Mucosa of rectum (tissue), 2 donors: ENCODE data around the gene RASIP1.
"Not testable (repeated sequence)": the region's sequence is repeated elsewhere in the genome, so short reads cannot be mapped to it uniquely, and the experiment has no call there.

Experiments used
- H3K27ac ChIP-seq, 2 donors: one replicate each; pipeline ENCODE4 v1.7.0; 2013; ENCODE audit warnings: inconsistent platforms in 2 of 2, low read depth in 2 of 2, low read length in 2 of 2
- H3K27me3 ChIP-seq, 2 donors: one replicate each; pipeline ENCODE4 v1.7.0; 2013; ENCODE audit warnings: low read length in 2 of 2; ENCODE audit not compliant: control insufficient read depth in 2 of 2, insufficient read depth in 2 of 2
- H3K36me3 ChIP-seq, 2 donors: one replicate each; pipeline ENCODE4 v1.7.0; 2013; ENCODE audit warnings: low read length in 2 of 2; ENCODE audit not compliant: control insufficient read depth in 2 of 2, insufficient read depth in 2 of 2
- H3K4me1 ChIP-seq, 2 donors: one replicate each; pipeline ENCODE4 v1.7.0; 2013; ENCODE audit warnings: low read length in 2 of 2, mild to moderate bottlenecking in 1 of 2; ENCODE audit not compliant: control insufficient read depth in 2 of 2, insufficient read depth in 2 of 2
- H3K4me3 ChIP-seq, 2 donors: one replicate each; pipeline ENCODE4 v1.7.0; 2013; ENCODE audit warnings: low read length in 2 of 2
- H3K9ac ChIP-seq, 2 donors: one replicate each; pipeline ENCODE4 v1.7.0; 2013; ENCODE audit warnings: low read length in 2 of 2, low read depth in 1 of 2, mild to moderate bottlenecking in 1 of 2
- H3K9me3 ChIP-seq, 2 donors: one replicate each; pipeline ENCODE4 v1.7.0; 2013; ENCODE audit warnings: low read length in 2 of 2; ENCODE audit not compliant: control insufficient read depth in 2 of 2
- donor health status: healthy.
- donor health status: Normal muscosa, but diverticular disease.

The RASIP1 gene

DNA sequence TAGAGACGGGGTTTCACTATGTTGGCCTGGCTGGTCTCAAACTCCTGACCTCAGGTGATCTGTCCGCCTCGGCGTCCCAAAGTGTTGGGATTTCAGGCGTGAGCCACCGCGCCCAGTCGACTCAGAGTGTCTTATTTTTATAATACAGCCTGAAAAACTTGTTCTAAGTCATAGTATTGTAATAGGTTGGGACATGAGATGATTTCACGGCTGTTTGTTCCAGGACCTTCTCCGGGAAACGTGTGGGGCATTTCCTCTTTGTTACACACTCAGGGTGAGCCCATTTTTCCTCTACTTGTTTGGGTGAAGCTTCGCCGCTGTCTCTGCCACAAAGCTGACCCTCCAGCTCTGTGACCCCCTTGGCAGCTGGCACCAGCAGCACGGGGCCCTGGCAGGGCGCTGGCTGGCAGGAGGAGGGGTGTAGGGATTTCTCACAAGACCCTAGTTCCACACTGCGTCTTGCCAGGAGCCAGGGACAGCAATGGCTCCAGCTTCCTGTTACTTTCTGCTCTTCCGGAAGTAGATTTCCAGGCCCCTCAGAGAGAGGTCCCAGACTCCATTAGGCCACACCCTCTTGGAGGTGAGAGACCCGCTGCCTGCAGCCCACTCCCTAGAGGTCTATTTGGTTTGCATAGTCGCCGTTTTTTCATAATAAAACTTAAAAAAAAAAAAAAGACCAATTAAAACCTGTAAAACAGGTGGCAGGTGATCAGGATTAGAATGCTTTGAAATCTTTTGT lies 30.5 kb upstream of the RASIP1 start:
- Histone ChIP-seq H3K4me3 (no peak overlapping the region), H3K36me3 (no peaks in the 10 kb centered on the region), H3K9ac (no peak overlapping the region), H3K9me3 (no peaks in the 10 kb centered on the region), H3K27me3 (peaks cover 3 to 24% of the 10 kb centered on the region in 2 donors), H3K4me1 (no peaks in the 10 kb centered on the region), H3K27ac (no peak overlapping the region)

DNA sequence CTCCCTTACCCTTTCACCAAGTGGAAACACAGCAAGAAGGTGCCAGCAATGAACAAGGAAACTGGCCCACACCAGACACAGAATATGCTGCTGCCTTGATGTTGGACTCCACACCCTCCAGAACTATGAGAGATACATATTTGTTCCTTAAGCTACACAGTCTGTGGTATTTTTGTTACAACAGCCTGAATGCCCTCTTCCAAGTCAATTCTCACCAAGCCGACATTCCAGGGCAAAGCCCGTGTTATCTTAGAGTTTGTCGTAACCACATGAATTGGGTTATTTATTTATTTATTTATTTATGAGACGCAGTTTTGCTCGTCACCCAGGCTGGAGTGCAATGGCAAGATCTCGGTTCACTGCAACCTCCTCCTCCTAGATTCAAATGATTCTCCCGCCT lies 29.9 kb upstream of the RASIP1 start:
- no peaks in the 10 kb centered on the region for H3K36me3 ChIP-seq
- H3K9me3 ChIP-seq: no peaks in the 10 kb centered on the region
- no peak overlapping the region for H3K4me3 ChIP-seq
- no peaks in the 10 kb centered on the region for H3K4me1 ChIP-seq
- H3K27me3 ChIP-seq: peaks cover 3 to 24% of the 10 kb centered on the region in 2 donors
- H3K27ac ChIP-seq: no peak overlapping the region
- H3K9ac ChIP-seq: no peak overlapping the region

DNA sequence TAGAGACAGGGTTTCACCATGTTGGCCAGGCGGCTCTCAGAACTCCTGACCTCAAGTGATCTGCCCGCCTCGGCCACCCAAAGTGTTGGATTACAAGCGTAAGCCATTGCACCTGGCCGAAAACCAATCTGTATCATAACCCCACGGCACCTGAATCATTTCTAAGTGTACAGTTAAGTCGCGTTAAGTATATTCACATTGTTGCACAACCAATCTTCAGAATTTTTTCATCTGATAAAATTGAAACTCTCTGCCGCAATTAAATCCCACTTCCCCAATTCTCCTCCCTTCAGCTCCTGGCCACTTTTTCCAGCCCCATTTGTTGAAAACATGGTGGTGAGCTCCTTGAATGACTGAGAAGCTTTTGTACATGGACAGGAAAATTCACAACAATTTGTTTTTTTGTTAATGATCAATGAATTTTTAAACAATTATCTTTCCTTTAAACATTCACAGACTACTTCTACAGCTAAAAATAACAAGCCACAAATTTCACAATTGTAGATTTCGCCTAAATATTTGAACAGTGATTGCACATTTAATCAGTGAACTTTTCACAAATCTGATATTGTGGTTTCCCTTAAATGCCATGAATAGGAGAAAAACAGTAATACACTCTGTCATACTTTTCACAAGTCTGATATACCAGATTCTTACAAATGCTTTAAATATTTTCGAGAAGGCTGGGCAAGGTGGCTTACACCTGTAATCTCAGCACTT lies 28.7 kb upstream of the RASIP1 start:
- peaks cover 3 to 20% of the 10 kb centered on the region in 2 donors for H3K27me3 ChIP-seq
- no peaks in the 10 kb centered on the region for H3K9me3 ChIP-seq
- H3K4me3 ChIP-seq: no peak overlapping the region
- no peaks in the 10 kb centered on the region for H3K36me3 ChIP-seq
- H3K27ac ChIP-seq: no peak overlapping the region
- H3K4me1 ChIP-seq: no peaks in the 10 kb centered on the region
- H3K9ac ChIP-seq: no peak overlapping the region

DNA sequence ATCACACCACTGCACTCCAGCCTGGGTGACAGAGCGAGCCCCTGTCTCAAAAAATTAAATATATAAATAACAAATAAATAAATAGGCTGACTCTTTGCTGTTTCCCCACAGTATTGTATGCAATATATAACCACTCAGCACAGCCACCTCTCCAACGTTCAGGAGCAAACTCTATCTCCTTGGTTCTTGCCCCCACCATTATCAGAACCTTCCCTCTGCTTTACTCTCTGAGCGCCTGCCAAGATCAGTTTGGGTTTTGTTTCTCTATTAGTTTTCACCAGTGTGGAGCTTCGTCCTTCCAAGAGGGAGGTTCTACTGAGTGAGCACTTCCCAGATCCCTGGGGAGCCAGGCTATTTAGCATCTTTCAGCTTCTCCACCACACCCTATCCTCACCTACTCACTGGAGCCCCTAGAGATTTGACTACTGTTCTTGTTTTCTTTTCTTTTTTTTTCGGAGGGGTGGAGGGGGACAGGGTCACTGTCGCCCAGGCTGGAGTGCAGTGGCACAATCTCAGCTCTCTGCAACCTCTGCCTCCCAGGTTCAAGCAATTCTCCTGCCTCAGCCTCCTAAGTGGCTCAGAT lies 27.9 kb upstream of the RASIP1 start:
- H3K9ac ChIP-seq, H3K4me3 ChIP-seq, H3K9me3 ChIP-seq, H3K36me3 ChIP-seq, H3K27ac ChIP-seq, H3K4me1 ChIP-seq: not testable (repeated sequence)
- peaks cover 3 to 20% of the 10 kb centered on the region in 2 donors for H3K27me3 ChIP-seq

DNA sequence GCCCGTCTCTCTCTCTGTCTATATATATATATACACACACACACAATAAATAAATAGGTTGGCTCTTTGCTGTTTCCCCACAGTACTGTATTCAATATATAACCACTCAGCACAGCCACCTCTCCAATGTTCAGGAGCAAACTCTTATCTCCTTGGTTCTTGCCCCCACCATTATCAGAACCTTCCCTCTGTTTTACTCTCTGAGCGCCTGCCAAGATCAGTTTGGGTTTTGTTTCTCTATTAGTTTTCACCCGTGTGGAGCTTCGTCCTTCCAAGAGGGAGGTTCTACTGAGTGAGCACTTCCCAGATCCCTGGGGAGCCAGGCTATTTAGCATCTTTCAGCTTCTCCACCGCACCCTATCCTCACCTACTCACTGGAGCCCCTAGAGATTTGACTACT lies 25.4 kb upstream of the RASIP1 start:
- not testable (repeated sequence) for H3K27ac ChIP-seq, H3K4me1 ChIP-seq, H3K36me3 ChIP-seq, H3K27me3 ChIP-seq, H3K4me3 ChIP-seq, H3K9ac ChIP-seq, H3K9me3 ChIP-seq

DNA sequence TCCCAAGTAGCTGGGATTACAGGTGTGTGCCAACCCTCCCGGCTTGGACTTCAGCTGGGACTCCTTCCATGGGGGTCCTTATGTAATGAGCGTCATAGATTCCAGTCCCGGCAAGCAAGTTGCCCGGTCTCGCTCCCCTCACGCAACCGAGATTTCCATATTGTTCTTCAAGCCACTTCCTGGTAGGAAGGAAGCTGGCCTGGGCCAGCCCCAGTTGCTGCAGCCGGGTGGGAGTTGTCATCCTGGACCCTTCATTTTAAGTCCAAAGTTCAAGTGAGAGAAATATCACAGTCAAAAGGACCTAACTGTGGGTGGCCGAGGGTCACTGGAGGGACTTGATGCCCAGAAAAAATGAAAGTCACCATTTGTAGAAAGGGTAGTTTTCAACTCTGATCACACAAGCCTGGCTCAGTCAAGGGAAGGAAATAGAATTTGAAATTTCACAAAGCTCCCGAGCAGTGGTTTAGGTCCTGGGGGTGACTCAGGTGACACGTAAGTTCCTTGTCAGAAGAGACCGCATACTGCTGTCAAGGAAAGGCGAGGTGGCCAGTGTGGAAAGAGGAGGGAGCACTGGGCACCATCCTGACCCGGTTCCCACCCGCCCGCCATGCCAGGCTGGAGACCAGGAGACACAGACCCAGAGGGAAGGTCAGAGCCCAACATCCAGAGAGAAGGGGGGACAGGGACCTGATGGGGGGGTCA lies 20.2 kb upstream of the RASIP1 start:
- Histone ChIP-seq H3K27ac (no peak overlapping the region), H3K4me1 (no peaks in the 10 kb centered on the region), H3K4me3 (no peak overlapping the region), H3K27me3 (peaks cover 0 to 3% of the 10 kb centered on the region in 2 donors), H3K9ac (no peak overlapping the region), H3K36me3 (no peaks in the 10 kb centered on the region), H3K9me3 (no peaks in the 10 kb centered on the region)

DNA sequence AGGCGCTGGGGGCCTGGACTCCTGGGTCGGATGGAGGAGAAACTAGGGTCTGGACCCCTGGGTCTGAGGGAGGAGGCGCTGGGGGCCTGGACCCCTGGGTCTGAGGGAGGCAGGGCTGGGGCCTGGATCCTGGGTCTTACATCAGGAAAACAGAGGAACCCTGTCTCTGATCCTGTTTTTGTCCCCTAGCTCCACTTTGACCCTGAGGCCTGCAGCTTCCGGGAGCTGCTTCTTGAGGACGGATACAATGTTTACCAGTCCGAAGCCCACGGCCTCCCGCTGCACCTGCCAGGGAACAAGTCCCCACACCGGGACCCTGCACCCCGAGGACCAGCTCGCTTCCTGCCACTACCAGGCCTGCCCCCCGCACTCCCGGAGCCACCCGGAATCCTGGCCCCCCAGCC lies 17.3 kb upstream of the RASIP1 start:
- Histone ChIP-seq H3K4me3 (no peak overlapping the region), H3K9ac (no peak overlapping the region), H3K27ac (no peak overlapping the region), H3K9me3 (no peaks in the 10 kb centered on the region), H3K27me3 (peaks cover 3 to 4% of the 10 kb centered on the region in 2 donors), H3K36me3 (no peaks in the 10 kb centered on the region), H3K4me1 (peaks cover 3 to 6% of the 10 kb centered on the region in 2 donors)

DNA sequence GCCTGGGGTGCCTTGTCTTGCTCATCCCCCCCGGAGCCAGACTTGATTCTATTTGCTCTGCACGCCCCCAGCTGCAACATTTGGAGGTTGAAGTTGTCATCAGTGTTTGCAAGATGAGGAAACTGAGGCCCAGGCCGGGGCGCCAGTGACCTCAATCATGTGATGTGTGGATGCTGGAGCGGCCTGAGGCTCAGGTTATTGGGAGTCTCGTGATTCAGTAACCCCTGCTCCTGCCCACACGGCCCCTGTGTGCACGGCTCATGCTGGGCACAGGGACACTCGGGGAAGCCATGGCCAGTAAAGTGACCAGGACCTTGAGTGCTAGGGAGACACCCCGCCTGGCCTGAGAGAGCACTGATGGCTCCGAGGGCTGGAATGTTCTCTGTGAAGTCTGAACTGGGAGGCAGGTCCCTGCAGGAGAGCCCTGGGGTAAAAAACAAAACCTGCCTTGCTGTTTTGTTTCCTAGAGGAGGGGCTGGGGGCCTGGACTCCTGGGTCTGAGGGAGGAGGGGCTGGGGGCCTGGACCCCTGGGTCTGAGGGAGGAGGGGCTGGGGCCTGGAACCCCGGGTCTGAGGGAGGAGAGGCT lies 16.8 kb upstream of the RASIP1 start:
- peaks cover 5% of the 10 kb centered on the region in 2 donors for H3K27me3 ChIP-seq
- H3K9ac ChIP-seq: no peak overlapping the region

DNA sequence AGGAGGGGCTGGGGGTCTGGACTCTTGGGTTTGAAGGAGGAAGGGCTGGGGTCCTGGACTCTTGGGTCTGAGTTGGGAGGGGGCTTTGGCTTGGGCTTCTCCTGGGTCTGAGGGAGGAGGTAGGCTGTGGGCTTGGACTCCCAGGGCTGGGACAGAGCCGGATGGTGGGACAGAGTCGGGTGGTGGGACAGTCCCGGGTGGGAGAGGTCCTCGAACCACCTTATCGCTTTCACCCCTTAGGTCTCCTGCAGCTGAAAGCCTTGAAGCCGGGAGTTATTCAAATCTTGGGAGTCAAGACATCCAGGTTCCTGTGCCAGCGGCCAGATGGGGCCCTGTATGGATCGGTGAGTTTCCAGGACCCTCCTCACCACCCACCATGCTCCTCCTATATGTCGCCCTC lies 16.3 kb upstream of the RASIP1 start:
- H3K9me3 ChIP-seq: no peaks in the 10 kb centered on the region
- H3K4me3 ChIP-seq: no peak overlapping the region
- H3K4me1 ChIP-seq: peaks cover 8 to 11% of the 10 kb centered on the region in 2 donors
- no peak overlapping the region for H3K27ac ChIP-seq
- H3K9ac ChIP-seq: no peak overlapping the region
- no peaks in the 10 kb centered on the region for H3K36me3 ChIP-seq
- peaks cover 7 to 8% of the 10 kb centered on the region in 2 donors for H3K27me3 ChIP-seq

More for the DNA sequence above, 16.8 kb upstream of the RASIP1 start:
- Histone ChIP-seq H3K36me3 (no peaks in the 10 kb centered on the region), H3K4me3 (no peak overlapping the region), H3K4me1 (peaks cover 6 to 9% of the 10 kb centered on the region in 2 donors), H3K27ac (no peak overlapping the region), H3K9me3 (no peaks in the 10 kb centered on the region)
